GM23338 (cell line): Measurements from ENCODE around the gene RINT1. TPM values are rescaled to one million over a fixed set of nuclear protein-coding genes. Genes with fewer than 3 reads are reported as not detected.
A peak's percentile ranks its signal among the peaks of the same experiment; 100 is the strongest.

Experiments used
- ATAC-seq: fragments of 200-7000 bp; cut with Tn5 transposase; 3 replicates; pipeline ENCODE4 v1.9.1; 2020
- DNase-seq: peaks from one replicate; pipeline ENCODE4 v3.0.0-alpha.2; 2015; ENCODE audit warnings: low spot score
- H2AFZ ChIP-seq: fragments of 200-600 bp; sonication (generic); 2 replicates; pipeline ENCODE4 v1.8.0; 2016; ENCODE audit warnings: antibody characterized with exemption, mild to moderate bottlenecking, moderate library complexity
- H3F3A ChIP-seq: fragments of 200-600 bp; sonication (generic); replicated peaks from 2 replicates; pipeline ENCODE4 v1.8.0; 2017; ENCODE audit warnings: antibody characterized with exemption, mixed run types, low read depth
- H3K27ac ChIP-seq: fragments of 200-600 bp; sonication (generic); 2 replicates; pipeline ENCODE4 v1.6.1; 2016; ENCODE audit warnings: low read depth
- H3K27me3 ChIP-seq: fragments of 200-600 bp; sonication (generic); 2 replicates; pipeline ENCODE4 v1.8.0; 2016; ENCODE audit warnings: mild to moderate bottlenecking, mixed run types, moderate library complexity; ENCODE audit not compliant: insufficient read depth
- H3K36me3 ChIP-seq: fragments of 200-600 bp; sonication (generic); 2 replicates; pipeline ENCODE4 v1.8.0; 2016; ENCODE audit warnings: mild to moderate bottlenecking; ENCODE audit not compliant: insufficient read depth
- H3K4me1 ChIP-seq: fragments of 200-600 bp; sonication (generic); 2 replicates; pipeline ENCODE4 v1.8.0; 2016; ENCODE audit warnings: mild to moderate bottlenecking, moderate library complexity; ENCODE audit not compliant: insufficient read depth
- H3K4me2 ChIP-seq: fragments of 200-600 bp; sonication (generic); 2 replicates; pipeline ENCODE4 v1.7.1; 2017; ENCODE audit warnings: mixed run types
- H3K4me3 ChIP-seq: fragments of 200-600 bp; sonication (generic); 2 replicates; pipeline ENCODE4 v1.6.1; 2016; ENCODE audit warnings: mixed run types
- H3K79me2 ChIP-seq: fragments of 200-600 bp; sonication (generic); replicated peaks from 2 replicates; pipeline ENCODE4 v1.8.0; 2017; ENCODE audit warnings: mild to moderate bottlenecking; ENCODE audit not compliant: insufficient read depth
- H3K9me2 ChIP-seq: fragments of 200-600 bp; sonication (generic); 2 replicates; pipeline ENCODE4 v1.8.0; 2017; ENCODE audit not compliant: insufficient read depth
- H4K20me1 ChIP-seq: fragments of 200-600 bp; sonication (generic); replicated peaks from 2 replicates; pipeline ENCODE4 v1.8.0; 2017; ENCODE audit warnings: mild to moderate bottlenecking; ENCODE audit not compliant: insufficient read depth
- H3K27ac Mint-ChIP-seq: 2 replicates; pipeline ENCODE4 v1.8.0; 2020; ENCODE audit warnings: inconsistent platforms, mild to moderate bottlenecking, moderate library complexity, mixed read lengths
- H3K27me3 Mint-ChIP-seq: 3 replicates; pipeline ENCODE4 v1.8.0; 2022; ENCODE audit warnings: low read depth, mild to moderate bottlenecking, moderate library complexity, mixed read lengths, inconsistent platforms; ENCODE audit not compliant: insufficient read depth, poor library complexity
- H3K36me3 Mint-ChIP-seq: 3 replicates; pipeline ENCODE4 v1.8.0; 2021; ENCODE audit warnings: low read depth, mild to moderate bottlenecking, inconsistent platforms, moderate library complexity, mixed read lengths
- H3K4me1 Mint-ChIP-seq: 3 replicates; pipeline ENCODE4 v1.8.0; 2020; ENCODE audit warnings: mild to moderate bottlenecking, inconsistent platforms, mixed read lengths
- H3K4me3 Mint-ChIP-seq: 3 replicates; pipeline ENCODE4 v1.8.0; 2021; ENCODE audit warnings: moderate library complexity, mild to moderate bottlenecking, inconsistent platforms, mixed read lengths
- H3K9me3 Mint-ChIP-seq: 3 replicates; pipeline ENCODE4 v1.8.0; 2020; ENCODE audit warnings: moderate library complexity, mild to moderate bottlenecking, inconsistent platforms, mixed read lengths
- EZH2 ChIP-seq: fragments of 200-600 bp; sonication (generic); IDR thresholded peaks from one replicate; pipeline ENCODE4 v1.8.0; 2017; ENCODE audit warnings: antibody characterized with exemption, mild to moderate bottlenecking, low read depth; ENCODE audit not compliant: unreplicated experiment
- EZH2phosphoT487 ChIP-seq: fragments of 200-600 bp; sonication (generic); IDR thresholded peaks from one replicate; pipeline ENCODE4 v1.8.1; 2018; ENCODE audit warnings: antibody characterized with exemption; ENCODE audit not compliant: unreplicated experiment
- JUNB ChIP-seq: IDR thresholded peaks from one replicate; pipeline ENCODE4 v1.6.1; 2016; ENCODE audit warnings: antibody characterized with exemption; ENCODE audit not compliant: unreplicated experiment
- POLR2AphosphoS5 ChIP-seq: IDR thresholded peaks from 2 replicates; pipeline ENCODE4 v1.6.1; 2016; ENCODE audit warnings: antibody characterized with exemption, low read depth
- ZNF114 ChIP-seq: fragments of 250-450 bp; sonication (Bioruptor Pico); IDR thresholded peaks from 2 replicates; pipeline ENCODE4 v1.5.0; 2020; ENCODE audit warnings: mild to moderate bottlenecking, moderate library complexity
- ZNF331 ChIP-seq: fragments of 250-450 bp; sonication (Bioruptor Pico); IDR thresholded peaks from 2 replicates; pipeline ENCODE4 v1.5.0; 2020; ENCODE audit warnings: low read depth, mild to moderate bottlenecking, moderate library complexity
- polyA plus RNA-seq: library from polyadenylated mRNA; unstranded; fragments of >200 nt; fragmentation: Nextera tagmentation; extraction: Ambion mirVana; gene quantifications from 2 replicates; pipeline ENCODE4 v1.2.1, GENCODE V29; 2016
- total RNA-seq: library from RNA; depleted of rRNA; stranded (reverse); fragments of >200 nt; shearing (Covaris generic); gene quantifications from 2 replicates; pipeline ENCODE4 v1.2.3, GENCODE V29; 2014
- TF ChIP-seq, protein P1 (sequence below): fragments of 250-450 bp; sonication (Bioruptor Pico); IDR thresholded peaks from 2 replicates; pipeline ENCODE4 v1.5.0; 2020; ENCODE audit warnings: mild to moderate bottlenecking, moderate library complexity

Gene RINT1
- total and polyA plus RNA-seq, 2 experiments from 2014 or later: 18.5 to 31.2 TPM

DNA sequence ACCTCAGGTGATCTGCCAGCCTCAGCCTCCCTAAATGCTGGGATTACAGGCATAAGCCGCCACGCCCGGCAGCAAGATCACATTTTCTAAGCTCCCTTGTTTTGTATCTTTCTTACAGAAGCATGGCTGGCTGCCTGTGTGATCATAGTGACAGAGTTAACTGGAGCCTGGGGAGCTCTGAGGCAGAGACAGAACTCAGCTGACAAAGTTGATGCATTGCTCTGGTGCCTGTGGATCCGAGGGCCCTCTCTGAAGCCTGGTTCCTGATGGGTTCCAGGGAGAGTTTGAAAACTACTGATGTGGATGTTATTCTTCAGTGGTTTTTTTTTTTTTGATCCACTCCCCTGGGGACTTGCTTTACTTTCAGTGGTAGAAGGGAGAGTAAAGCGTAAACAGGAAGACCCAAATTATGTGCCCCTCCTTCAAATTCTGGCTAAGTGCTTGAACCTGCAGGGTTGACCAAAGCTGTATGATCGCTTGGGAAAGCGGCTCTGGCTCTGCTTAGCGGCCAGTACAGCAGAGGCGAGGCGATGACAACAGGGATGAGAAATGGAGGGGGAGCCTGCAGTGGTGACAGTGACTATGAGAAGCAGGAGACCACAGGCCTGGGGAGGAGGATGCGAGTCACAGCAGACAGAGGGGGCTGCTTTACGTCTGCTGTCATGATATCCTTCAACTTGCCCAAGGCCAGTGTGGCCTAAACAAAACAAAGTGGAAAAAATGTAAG is 56.1 kb downstream of the RINT1 start:
- DNase-seq (no peak), ATAC-seq (no peak)
- peaks cover 11% of the 10 kb centered on the region for H3K36me3 Mint-ChIP-seq
- Histone ChIP-seq H2AFZ (peak overlapping the region; percentile 63; the same call in 1 of the 2 replicates), H3K4me1 (no peaks in the 10 kb centered on the region), H3F3A (no peaks in the 10 kb centered on the region; the same call in 1 of the 2 replicates), H3K27me3 (no peaks in the 10 kb centered on the region), H3K27ac (peak overlapping the region; percentile 78; the same call in 1 of the 2 replicates), H3K36me3 (no peaks in the 10 kb centered on the region), H3K79me2 (no peaks in the 10 kb centered on the region), H3K4me2 (no peak overlapping the region), H4K20me1 (no peaks in the 10 kb centered on the region), H3K4me3 (no peak overlapping the region), H3K9me2 (peaks cover 3% of the 10 kb centered on the region; the same call in 1 of the 2 replicates)
- TF ChIP-seq ZNF114 (CRISPR knock-in tag) (no peak), EZH2 (no peak), JUNB (no peak), EZH2phosphoT487 (no peak), POLR2AphosphoS5 (no peak), ZNF331 (CRISPR knock-in tag) (no peak)
- TF ChIP-seq, protein P1, sequence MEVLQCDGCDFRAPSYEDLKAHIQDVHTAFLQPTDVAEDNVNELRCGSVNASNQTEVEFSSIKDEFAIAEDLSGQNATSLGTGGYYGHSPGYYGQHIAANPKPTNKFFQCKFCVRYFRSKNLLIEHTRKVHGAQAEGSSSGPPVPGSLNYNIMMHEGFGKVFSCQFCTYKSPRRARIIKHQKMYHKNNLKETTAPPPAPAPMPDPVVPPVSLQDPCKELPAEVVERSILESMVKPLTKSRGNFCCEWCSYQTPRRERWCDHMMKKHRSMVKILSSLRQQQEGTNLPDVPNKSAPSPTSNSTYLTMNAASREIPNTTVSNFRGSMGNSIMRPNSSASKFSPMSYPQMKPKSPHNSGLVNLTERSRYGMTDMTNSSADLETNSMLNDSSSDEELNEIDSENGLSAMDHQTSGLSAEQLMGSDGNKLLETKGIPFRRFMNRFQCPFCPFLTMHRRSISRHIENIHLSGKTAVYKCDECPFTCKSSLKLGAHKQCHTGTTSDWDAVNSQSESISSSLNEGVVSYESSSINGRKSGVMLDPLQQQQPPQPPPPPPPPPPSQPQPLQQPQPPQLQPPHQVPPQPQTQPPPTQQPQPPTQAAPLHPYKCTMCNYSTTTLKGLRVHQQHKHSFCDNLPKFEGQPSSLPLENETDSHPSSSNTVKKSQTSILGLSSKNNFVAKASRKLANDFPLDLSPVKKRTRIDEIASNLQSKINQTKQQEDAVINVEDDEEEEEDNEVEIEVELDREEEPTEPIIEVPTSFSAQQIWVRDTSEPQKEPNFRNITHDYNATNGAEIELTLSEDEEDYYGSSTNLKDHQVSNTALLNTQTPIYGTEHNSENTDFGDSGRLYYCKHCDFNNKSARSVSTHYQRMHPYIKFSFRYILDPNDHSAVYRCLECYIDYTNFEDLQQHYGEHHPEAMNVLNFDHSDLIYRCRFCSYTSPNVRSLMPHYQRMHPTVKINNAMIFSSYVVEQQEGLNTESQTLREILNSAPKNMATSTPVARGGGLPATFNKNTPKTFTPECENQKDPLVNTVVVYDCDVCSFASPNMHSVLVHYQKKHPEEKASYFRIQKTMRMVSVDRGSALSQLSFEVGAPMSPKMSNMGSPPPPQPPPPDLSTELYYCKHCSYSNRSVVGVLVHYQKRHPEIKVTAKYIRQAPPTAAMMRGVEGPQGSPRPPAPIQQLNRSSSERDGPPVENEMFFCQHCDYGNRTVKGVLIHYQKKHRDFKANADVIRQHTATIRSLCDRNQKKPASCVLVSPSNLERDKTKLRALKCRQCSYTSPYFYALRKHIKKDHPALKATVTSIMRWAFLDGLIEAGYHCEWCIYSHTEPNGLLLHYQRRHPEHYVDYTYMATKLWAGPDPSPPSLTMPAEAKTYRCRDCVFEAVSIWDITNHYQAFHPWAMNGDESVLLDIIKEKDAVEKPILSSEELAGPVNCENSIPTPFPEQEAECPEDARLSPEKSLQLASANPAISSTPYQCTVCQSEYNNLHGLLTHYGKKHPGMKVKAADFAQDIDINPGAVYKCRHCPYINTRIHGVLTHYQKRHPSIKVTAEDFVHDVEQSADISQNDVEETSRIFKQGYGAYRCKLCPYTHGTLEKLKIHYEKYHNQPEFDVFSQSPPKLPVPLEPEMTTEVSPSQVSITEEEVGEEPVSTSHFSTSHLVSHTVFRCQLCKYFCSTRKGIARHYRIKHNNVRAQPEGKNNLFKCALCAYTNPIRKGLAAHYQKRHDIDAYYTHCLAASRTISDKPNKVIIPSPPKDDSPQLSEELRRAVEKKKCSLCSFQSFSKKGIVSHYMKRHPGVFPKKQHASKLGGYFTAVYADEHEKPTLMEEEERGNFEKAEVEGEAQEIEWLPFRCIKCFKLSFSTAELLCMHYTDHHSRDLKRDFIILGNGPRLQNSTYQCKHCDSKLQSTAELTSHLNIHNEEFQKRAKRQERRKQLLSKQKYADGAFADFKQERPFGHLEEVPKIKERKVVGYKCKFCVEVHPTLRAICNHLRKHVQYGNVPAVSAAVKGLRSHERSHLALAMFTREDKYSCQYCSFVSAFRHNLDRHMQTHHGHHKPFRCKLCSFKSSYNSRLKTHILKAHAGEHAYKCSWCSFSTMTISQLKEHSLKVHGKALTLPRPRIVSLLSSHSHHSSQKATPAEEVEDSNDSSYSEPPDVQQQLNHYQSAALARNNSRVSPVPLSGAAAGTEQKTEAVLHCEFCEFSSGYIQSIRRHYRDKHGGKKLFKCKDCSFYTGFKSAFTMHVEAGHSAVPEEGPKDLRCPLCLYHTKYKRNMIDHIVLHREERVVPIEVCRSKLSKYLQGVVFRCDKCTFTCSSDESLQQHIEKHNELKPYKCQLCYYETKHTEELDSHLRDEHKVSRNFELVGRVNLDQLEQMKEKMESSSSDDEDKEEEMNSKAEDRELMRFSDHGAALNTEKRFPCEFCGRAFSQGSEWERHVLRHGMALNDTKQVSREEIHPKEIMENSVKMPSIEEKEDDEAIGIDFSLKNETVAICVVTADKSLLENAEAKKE: no peak
- H3K27me3 Mint-ChIP-seq: peaks cover 2% of the 10 kb centered on the region
- H3K27ac Mint-ChIP-seq: no peak overlapping the region
- no peak overlapping the region for H3K4me3 Mint-ChIP-seq
- H3K9me3 Mint-ChIP-seq: peaks cover 14% of the 10 kb centered on the region
- peaks cover 3% of the 10 kb centered on the region for H3K4me1 Mint-ChIP-seq
